Activated T-cell treated with anti-CD3 and anti-CD28 coated beads, Interleukin-2, amount 50 U/mL, for 1 hour (primary cell): ENCODE results near the gene RFTN1.
A peak's percentile ranks its signal among the peaks of the same experiment; 100 is the strongest.

Source experiments
- DNase-seq: peaks from one replicate; pipeline ENCODE4 v3.0.0-alpha.2; 2020

Gene RFTN1

DNA sequence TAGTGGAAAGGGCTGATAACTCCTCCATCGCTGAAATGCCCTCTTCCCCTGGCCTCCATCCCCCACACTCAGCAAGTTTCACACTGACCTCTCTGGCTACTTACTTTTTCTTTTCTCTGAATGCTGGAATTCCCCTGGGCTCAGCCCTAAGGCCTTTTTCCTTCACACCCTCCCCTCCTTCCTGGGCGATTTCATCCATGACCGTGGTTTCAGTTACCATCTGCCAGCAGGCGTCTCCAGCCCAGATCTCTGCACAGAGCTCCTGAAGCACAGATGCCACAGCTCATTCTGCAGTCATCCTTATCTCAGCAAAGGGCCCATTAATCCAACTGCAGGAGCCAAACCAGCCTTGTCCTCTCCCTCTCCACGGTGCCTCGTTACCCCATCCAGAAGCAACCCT lies 114.0 kb downstream of the RFTN1 start:
- DNase-seq, result no peak

GRCh38 chr3:16398648-16399047 lies 114.9 kb downstream of the RFTN1 start:
- DNase-seq, result no peak

DNA sequence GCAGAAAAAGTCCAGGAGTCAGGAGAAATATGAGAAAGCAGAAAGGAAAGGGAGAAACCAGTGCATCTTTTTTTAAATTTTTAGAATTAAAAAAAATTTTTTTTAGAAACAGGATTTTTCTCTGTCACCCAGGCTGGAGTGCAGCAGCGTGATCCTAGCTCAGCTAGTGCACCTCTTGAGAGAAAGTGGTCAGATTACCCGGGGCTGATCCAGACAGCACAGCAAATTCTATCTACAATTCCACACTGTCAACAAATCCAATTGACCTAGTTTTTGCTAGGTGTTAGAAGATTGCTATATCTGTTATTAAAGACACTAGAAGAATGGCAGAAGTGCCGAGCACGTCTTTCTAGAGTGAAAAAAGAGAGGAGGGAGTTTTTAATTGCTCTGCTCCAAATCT lies 117.3 kb downstream of the RFTN1 start:
- no peak for DNase-seq

- DNase-seq, result no peak
Measured at GRCh38 chr3:16395212-16395611, 118.3 kb downstream of the RFTN1 start.

- no peak for DNase-seq
Measured at GRCh38 chr3:16394639-16395038, 118.9 kb downstream of the RFTN1 start.

GRCh38 chr3:16392717-16393116 lies 120.8 kb downstream of the RFTN1 start:
- no peak for DNase-seq

GRCh38 chr3:16392065-16392464 lies 121.4 kb downstream of the RFTN1 start:
- DNase-seq, result no peak

DNA sequence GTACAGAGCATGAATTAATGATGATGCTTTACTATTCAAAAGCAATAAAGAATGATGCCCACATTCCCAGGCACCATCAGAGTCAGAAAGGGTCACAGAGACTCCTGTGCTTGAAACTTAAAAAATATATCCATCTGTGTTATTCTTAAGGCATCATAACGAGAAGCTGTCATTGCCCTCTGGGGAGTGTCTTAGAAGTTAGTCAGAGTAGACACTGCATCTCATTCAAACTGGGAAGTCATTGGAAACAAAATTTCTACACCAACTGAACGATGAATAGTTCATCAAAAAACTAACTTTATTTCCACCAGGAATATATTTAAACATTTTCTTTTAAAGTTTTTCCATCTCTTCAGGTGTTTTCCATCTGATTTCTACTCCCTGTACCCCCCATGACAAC lies 122.9 kb downstream of the RFTN1 start:
- DNase-seq, result no peak

- no peak for DNase-seq
Measured at GRCh38 chr3:16388850-16389441, 124.6 kb downstream of the RFTN1 start.

DNA sequence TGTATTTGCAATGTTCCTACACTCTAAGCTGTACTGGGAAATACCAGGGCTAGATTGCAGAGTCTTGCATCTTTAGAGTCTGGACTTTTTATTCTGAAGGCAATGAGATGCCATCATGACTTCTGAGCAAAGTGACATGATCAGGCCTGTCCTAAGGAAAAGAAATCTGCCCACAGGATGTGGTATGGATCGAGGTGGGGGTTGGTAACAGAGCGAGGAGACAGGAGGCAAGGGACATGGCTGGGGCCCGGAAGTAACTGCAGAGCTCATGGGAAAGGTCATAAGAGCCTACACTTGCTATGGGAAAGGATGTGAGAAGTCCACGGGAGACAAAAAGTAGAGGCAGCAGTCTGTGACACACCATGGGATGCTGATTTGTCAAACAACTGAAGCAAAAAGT lies 126.9 kb downstream of the RFTN1 start:
- no peak for DNase-seq

GRCh38 chr3:16385151-16385550 lies 128.3 kb downstream of the RFTN1 start:
- no peak for DNase-seq

GRCh38 chr3:16383864-16384263 lies 129.6 kb downstream of the RFTN1 start:
- DNase-seq, result no peak

GRCh38 chr3:16382845-16383244 lies 130.7 kb downstream of the RFTN1 start:
- DNase-seq, result no peak

DNA sequence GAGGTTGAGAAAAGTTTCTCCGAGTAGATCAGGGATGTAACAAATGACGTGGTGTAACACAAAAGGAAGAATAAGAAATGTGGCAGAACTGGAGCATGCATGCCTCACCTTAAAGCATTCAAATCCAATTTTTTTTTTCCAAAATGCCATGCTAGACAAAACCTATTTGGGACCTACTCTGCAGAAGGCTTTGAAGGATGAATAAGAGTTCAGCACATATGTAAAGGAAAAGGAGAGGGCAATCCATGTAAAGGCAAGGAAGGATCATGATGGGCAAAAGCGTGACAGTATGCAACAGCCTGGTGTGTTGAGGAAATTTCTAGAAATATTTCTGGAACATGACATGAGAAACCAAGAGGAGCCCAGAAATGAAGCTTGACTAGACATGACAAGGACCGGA lies 132.1 kb downstream of the RFTN1 start:
- DNase-seq, result no peak

- DNase-seq, result no peak
Measured at GRCh38 chr3:16380421-16380820, 133.1 kb downstream of the RFTN1 start.

GRCh38 chr3:16379838-16380237 lies 133.7 kb downstream of the RFTN1 start:
- DNase-seq, result no peak

- DNase-seq, result no peak
Measured at GRCh38 chr3:16378920-16379319, 134.6 kb downstream of the RFTN1 start.

DNA sequence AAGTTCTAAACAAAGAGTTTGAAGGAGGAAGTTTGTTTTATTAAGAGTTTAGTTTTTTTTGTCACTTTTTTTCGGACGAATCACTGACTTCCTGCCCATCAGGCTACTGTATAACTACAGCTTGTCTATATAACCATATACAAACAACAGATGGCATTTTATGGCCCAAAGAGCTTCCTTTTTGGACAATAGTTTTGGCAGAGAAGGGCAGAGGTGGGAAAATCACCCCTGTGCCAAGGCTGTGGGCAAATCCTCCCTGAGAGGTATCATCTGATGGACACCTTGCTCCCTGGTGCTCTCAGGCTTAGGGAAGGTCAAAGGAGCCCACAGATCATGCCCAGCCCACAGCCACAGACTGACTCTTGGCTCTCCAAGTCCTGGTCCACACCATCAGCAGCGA lies 135.1 kb downstream of the RFTN1 start:
- DNase-seq, result no peak

GRCh38 chr3:16377847-16378302 lies 135.6 kb downstream of the RFTN1 start:
- DNase-seq, result no peak

DNA sequence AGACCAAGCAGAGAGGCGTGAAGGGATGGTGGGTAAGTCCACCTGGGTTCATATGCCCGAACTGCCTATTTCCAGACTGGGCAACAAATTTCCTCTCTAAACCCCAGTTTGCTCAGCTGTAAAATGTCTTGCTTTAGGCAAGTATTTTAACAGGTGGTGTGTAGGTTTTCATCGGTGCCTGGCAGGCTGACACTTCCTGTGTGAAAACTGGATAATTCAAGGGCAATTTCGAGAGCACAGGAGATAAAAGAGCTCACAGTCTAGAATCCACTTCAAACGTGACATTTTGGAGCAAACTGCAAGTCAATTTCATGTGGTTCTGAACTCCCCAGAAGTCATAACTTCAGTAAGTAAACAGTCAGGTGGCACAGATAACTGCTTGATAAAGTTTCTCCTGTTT lies 136.3 kb downstream of the RFTN1 start:
- no peak for DNase-seq

DNA sequence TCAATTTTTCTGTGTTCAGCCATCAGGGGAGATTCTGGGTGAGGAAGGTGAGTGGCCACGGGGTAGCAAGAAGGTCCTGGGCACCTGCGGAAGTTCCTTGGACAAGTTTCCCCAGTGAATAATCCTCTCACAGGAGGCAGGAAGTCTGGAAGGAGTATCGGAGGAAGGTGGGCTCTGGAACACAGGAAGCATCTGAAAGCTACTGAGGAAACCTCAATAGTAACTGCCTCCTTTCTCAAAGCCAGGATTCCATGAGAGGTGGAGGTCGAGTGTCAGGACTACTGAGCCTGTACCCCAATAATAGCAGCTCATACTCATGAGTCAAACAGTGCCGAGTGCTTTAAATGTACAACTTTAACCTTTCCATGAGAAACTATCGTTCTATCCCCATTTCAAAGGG lies 137.6 kb downstream of the RFTN1 start:
- no peak for DNase-seq

DNA sequence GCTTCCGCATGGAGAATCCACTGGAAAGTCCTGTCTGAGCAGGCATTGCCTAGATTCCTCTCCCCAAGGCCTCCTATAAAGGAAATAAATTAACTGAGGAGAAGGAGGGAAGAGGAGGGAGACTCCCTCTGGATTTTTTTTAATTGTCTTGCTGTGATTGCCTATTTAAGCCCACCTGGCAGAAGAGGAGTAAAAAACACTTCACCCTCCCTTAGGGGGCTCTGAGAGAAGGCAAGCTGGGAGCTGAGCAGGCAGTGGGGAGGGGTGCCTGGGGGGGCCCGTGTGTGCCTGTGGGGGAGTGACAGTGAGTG lies 138.6 kb downstream of the RFTN1 start:
- DNase-seq, result no peak

GRCh38 chr3:16374047-16374934 lies 139.2 kb downstream of the RFTN1 start:
- peak; percentile 43 for DNase-seq

DNA sequence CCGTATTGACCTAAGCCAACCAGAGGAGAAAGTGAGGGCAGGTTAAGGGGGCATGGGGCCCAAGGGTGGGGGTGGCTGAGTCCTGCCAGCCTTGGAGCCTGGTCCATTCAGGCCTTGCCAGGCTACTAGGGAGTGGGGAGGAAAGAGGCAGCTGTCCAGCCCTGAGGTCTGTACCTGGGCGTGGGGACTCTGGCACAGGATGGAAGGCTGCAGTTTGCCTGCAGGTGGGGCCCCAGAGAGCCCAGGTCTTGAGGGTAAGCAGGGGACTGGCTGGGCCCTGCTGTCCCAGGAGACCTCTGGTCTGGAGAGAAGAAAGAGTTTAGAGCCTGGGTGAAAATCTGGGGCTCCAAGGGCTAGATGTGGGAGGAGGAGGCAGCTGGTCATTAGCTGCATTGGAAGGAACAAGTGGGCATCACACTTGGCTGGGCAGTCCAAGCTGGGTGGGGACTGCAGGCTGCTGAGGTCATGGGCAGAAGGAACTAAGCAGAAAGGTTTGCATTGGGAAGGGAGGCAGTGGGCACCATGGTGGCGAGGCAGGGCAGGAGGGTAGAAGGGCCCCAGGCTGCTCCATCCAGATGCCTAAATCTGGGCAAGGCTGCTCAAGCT lies 140.1 kb downstream of the RFTN1 start:
- no peak for DNase-seq
